HTERT RPE-1 (cell line): ENCODE measurements around the gene BTBD6.
"Not testable (repeated sequence)": the region's sequence is repeated elsewhere in the genome, so short reads cannot be mapped to it uniquely, and the experiment has no call there.

Experiments
- in situ Hi-C: fragments of 300-500 bp; cut with MboI; formaldehyde crosslinking; loops from 4 replicates; pipeline ENCODE4 v1.14.3; 2020; ENCODE audit warnings: low sequenced_read_pairs

BTBD6 gene

GRCh38 chr14:105267820-105268548 is 19.7 kb downstream of the BTBD6 start:
- in situ Hi-C loops: no loop called here

DNA sequence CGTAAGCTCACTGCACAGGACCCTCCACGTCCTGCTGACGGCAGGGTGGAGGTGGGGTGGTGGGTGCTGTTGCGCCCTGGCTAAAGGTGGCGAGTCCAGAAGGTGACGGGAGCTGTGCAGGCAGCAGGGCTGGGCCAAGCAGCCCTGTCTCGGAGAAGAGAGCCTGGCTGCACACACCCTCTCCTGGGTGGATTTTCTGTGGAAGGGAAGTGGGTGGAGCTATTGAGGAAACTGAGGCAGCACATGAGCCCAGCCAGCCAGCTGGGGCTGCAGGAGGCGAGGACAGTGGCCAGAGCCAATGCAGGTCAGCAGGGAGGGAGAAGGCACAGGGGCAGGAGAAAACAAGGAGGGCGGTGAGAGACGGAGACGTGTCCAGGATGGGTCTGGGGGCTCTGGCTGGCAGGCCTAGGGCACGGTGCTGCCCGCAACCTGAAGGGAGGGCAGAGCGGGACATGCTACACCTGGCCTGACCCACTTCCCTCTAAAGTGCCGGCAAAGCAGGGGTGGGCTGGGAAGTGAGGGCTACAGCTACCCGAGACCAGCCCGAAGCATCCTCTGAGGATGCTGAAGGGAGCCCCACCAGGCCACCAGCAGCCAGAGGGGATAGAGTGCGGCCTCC is 20.5 kb downstream of the BTBD6 start:
- in situ Hi-C loops: no loop called here

GRCh38 chr14:105269405-105269804 is 21.1 kb downstream of the BTBD6 start:
- in situ Hi-C loops: no loop called here

DNA sequence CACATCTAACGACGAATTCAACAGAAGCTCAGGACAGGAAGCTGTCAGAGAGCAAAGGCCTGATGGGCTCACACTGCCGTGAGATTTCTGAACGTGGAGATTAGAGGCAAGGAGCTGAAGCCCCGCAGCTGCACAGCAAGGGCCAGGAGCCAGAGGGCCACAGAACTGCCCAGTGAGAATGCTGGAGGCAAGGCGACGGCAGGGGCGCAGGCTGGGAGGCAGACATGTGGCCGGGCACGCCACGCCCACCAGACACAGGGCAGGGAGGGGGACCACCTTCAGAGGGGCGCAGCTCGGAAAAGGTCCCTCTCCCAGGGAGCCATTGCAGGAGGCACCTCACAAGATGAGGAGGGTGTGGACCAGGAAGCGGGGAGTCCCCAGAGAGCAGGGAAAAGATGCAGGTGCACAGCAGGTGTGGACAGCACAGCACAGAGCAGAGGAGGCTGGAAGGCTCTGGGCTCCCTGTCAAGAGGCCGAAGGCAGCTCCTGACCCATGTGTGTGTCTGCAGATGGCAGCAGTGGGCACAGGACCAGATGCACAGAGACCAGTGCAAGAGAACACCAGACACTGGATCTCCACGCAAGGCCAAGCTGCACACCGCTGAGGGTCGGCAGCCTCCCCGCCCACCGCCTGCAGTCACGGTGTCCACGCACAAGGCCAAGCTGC is 23.0 kb downstream of the BTBD6 start:
- in situ Hi-C loops: no loop called here

GRCh38 chr14:105272623-105273022 is 24.3 kb downstream of the BTBD6 start:
- in situ Hi-C loops: no loop called here

- in situ Hi-C loops: no loop called here
These were observed 24.7 kb downstream of the BTBD6 start for GRCh38 chr14:105273062-105273461.

GRCh38 chr14:105274637-105275036 is 26.3 kb downstream of the BTBD6 start:
- in situ Hi-C loops: no loop called here

DNA sequence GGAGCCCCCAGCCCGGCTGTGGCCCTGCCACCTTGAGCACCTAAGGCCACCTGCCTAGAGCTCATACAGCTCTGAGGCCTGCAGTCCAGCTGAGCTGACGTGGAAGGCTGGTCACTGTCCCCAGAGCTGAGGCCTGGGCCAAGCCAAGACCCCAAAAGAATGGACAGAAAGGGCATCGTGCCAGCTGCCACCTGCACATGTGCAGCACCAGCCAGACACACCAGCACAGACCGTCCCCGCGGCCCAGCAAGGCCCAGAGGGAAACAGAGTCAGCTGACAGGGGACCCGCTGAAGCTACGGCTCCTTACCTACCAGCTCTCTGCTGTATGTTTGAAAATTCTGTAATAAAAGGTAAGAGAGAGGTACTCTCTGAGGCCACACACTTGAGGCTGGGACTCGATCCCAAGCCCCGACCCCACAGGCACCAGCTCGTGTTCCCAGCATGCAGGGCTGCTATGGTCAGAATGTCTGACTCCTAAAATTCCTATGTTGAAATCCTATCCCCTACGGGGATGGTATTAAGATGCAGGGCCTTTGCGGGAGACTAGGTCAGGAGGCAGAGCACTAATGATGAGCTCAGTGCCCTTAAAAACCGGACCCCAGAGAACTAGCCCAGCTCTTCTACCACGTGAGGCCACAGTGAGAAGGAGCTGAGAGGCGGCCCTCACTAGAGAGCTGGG is 27.1 kb downstream of the BTBD6 start:
- in situ Hi-C loops: no loop called here

DNA sequence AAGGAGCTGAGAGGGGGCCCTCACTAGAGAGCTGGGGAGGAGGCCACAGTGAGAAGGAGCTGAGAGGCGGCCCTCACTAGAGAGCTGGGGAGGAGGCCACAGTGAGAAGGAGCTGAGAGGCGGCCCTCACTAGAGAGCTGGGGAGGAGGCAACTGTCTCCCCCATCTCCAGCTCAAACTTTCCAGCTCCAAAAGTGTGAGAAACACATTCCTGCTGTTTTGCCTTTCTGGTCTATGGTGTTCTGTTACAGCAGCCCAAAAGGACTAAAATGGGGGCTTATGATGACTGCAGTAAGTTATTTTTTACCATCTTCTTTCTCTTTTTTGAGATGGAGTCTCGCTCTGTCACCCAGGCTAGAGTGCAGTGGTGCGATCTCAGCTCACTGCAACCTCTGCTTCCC is 29.1 kb downstream of the BTBD6 start:
- in situ Hi-C loops: not testable (repeated sequence)

DNA sequence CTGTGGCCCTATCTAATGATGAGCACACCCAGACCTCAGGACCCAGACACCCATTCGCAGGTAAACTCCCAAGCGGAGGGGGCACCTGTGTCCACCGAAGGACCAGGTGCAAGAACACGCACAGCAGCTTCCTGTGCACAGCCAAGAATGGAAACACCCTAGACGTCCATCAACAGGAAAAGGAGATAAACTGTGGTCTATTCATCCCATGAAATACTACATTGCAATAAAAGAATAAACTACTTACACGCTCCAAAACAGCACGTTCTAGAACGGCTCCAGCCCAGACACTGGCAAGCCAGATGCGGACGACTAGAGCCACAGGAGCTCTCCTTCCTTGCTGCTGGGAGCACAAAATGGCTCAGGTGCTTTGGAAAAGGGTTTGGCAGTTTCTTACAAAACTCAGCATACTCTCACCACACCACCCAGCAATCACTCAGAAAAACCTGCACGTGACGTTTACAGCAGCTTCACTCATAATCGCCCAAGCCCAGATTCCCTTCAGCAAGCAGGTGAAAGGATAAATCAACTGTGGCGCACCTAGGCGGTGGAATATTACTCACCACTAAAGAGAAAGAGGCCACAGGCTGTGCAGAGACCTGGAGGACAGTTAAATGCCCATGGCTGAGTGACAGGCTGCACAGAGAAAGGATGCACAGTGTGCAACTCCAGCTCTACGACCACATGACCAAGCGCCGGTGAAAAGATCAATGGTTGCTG is 31.5 kb downstream of the BTBD6 start:
- in situ Hi-C loops: no loop called here

GRCh38 chr14:105280525-105280924 is 32.2 kb downstream of the BTBD6 start:
- in situ Hi-C loops: no loop called here

DNA sequence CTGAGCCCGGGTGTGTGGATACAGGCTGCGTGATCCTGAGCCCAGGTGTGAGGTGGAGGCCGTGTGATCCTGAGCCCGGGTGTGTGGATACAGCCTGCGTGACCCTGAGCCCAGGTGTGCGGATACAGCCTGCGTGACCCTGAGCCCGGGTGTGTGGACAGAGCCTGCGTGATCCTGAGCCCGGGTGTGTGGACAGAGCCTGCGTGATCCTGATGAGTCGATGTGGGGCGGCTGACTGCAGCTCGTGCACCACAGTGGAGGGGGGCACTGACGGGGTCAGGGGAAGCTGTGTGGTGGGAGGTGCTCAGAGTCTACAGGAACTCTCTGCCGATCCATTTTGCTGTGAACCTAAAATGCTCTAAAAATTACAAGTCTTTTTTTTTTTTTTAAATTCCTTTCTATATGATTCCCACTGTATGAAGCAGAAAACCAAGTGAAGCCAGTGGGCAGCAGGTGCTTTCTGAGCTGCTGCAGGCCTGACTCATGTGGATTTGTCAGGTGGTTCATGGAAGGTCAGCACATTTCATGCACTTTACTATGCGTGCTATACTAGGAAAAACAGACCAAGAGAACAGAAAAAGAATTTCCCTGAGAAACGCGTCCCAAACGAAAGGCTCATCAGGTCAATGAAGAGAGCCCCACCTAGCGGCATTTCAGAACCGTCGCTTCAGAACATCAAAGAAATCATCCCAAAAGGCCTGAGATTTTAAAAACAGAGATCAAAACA is 33.2 kb downstream of the BTBD6 start:
- in situ Hi-C loops: no loop called here

GRCh38 chr14:105282098-105282725 is 33.9 kb downstream of the BTBD6 start:
- in situ Hi-C loops: no loop called here

GRCh38 chr14:105283028-105283427 is 34.7 kb downstream of the BTBD6 start:
- in situ Hi-C loops: no loop called here

DNA sequence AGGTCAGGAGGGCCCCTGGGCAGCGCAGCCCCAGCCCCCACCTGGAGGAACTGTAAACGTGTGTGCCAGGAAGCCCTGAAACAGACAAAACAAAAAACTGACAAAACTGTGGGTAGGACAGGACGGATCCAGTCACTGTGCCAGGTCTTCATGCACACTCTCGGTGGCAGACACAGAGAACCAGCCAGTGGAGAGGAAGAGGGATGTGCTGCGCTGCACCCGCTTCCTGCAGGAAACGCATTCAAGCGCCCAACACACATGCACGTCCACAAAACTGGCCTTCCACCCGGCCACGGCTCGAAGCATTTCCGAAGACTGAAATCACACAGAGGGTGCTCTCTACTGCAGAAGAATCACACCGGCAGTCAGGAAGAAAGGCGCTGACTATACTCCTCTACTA is 35.6 kb downstream of the BTBD6 start:
- in situ Hi-C loops: no loop called here

GRCh38 chr14:105285174-105285573 is 36.8 kb downstream of the BTBD6 start:
- in situ Hi-C loops: no loop called here

GRCh38 chr14:105286759-105287144 is 38.4 kb downstream of the BTBD6 start:
- in situ Hi-C loops: no loop called here

DNA sequence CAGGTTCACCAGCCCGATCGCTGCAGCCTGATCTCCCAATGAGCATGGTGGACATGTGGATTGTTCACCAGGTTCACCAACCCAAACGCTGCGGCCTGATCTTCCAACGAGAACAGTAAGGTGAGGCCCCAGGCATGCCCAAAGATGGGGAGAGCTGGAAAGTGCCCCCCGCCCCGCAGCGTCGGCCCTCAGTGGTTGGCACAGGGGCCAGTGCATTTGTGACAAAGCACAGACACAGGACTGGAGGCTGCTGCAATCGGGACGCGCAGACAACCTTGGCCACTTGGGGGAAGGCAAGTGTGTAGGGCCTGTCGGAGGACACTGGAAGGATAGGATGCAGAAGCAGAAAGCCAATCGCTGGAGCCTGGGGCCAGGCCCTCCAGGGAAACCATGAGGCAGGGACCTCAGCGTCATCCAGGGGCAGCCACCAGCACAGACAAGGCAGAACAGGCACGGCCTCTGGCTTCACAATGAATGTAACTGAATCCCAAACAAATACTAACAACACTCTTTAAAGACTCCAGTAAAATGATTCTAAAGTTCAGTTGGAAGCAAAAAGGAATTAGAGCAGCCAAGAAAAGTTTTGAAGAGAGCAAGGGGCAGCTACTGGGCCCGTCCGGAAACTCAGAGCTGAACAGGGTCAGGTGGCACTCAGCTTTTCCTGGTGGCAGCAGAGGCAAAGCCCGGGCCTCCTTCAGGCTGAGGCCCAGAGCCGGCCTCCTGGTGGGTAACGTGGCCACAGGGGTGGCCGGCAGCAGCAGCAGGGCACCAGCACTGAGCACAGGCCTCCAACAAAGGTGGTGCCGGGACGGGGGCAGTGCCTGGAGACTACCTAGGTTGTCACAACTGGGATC is 39.1 kb downstream of the BTBD6 start:
- in situ Hi-C loops: no loop called here

- in situ Hi-C loops: not testable (repeated sequence)
These were observed 40.6 kb downstream of the BTBD6 start for GRCh38 chr14:105288936-105289335.
